ENCODE data around the gene DUOX1. TPM values are rescaled to one million over a fixed set of nuclear protein-coding genes. Genes with fewer than 3 reads are reported as not detected.

Gene DUOX1
- total and polyA plus RNA-seq, 2 of the 13 experiments (the other 11 are each of a cell fraction or from before 2014, with no cell fraction given), result 0.03 TPM; not detected in 1

- no peak for TF ChIP-seq DZIP1 (CRISPR knock-in tag; IDR thresholded peaks at IDR 0.05)
- no peak for TF ChIP-seq ZSCAN30 (CRISPR knock-in tag; IDR thresholded peaks at IDR 0.05)
- TF ChIP-seq ETV5 (CRISPR knock-in tag; IDR thresholded peaks at IDR 0.05; ENCODE audit: borderline replicate concordance), result no peak; the same call in 1 of the 2 replicates
- no peak for TF ChIP-seq POLR2AphosphoS5 (IDR thresholded peaks at IDR 0.05; ENCODE audit: low read depth, low read length)
- no peak for TF ChIP-seq ZFP36L2 (CRISPR knock-in tag; IDR thresholded peaks at IDR 0.05)
- TF ChIP-seq CBX1 (IDR thresholded peaks at IDR 0.05; ENCODE audit: low read depth), result peak; percentile 29
- TF ChIP-seq MEIS1 (CRISPR knock-in tag; IDR thresholded peaks at IDR 0.05; ENCODE audit: borderline replicate concordance), result no peak
- TF ChIP-seq E2F5 (CRISPR knock-in tag; conservative IDR thresholded peaks at IDR 0.05), result no peak
- no peak for TF ChIP-seq ZMYM2 (CRISPR knock-in tag; IDR thresholded peaks at IDR 0.05)
- TF ChIP-seq KDM1A (CRISPR knock-in tag; IDR thresholded peaks at IDR 0.05), result no peak
- no peak for TF ChIP-seq PLRG1 (conservative IDR thresholded peaks at IDR 0.05)
- no peak for TF ChIP-seq ELF1 (CRISPR knock-in tag; IDR thresholded peaks at IDR 0.05)
- TF ChIP-seq ZNF430 (CRISPR knock-in tag; IDR thresholded peaks at IDR 0.05), result peak; percentile 58; the same call in 1 of the 2 replicates
- TF ChIP-seq ZNF264 (CRISPR knock-in tag; IDR thresholded peaks at IDR 0.05), result no peak
- TF ChIP-seq MED13 (CRISPR knock-in tag; IDR thresholded peaks at IDR 0.05), result no peak
- TF ChIP-seq ZNF816 (CRISPR knock-in tag; IDR thresholded peaks at IDR 0.05; ENCODE audit: borderline replicate concordance), result no peak
- no peak for TF ChIP-seq ZBTB37 (CRISPR knock-in tag; IDR thresholded peaks at IDR 0.05)
- no peak for TF ChIP-seq TRAFD1 (CRISPR knock-in tag; IDR thresholded peaks at IDR 0.05; ENCODE audit: borderline replicate concordance)
- no peak for TF ChIP-seq ZNF280B (CRISPR knock-in tag; IDR thresholded peaks at IDR 0.05; ENCODE audit: borderline replicate concordance)
- no peak for TF ChIP-seq POGZ (CRISPR knock-in tag; IDR thresholded peaks at IDR 0.05)
- TF ChIP-seq PPARG (CRISPR knock-in tag; conservative IDR thresholded peaks at IDR 0.05), result 0 out of 2 replicates have a peak, but pooled peaks have one; percentile 21
- 0 out of 2 replicates have a peak, but pooled peaks have one; percentile 61 for TF ChIP-seq ZNF580 (CRISPR knock-in tag; IDR thresholded peaks at IDR 0.05; ENCODE audit: borderline replicate concordance, low read depth)
- TF ChIP-seq MBNL3 (CRISPR knock-in tag; conservative IDR thresholded peaks at IDR 0.05), result no peak
Observed at GRCh38 chr15:45118131-45118588, 11.6 kb upstream of the DUOX1 start (continued).
